Measurements from ENCODE around the gene DOCK6. TPM values are rescaled to one million over a fixed set of nuclear protein-coding genes. Genes with fewer than 3 reads are reported as not detected.

DOCK6 gene
- total RNA-seq, 2 experiments from 2014 or later: 24.1 to 74.6 TPM

DNA sequence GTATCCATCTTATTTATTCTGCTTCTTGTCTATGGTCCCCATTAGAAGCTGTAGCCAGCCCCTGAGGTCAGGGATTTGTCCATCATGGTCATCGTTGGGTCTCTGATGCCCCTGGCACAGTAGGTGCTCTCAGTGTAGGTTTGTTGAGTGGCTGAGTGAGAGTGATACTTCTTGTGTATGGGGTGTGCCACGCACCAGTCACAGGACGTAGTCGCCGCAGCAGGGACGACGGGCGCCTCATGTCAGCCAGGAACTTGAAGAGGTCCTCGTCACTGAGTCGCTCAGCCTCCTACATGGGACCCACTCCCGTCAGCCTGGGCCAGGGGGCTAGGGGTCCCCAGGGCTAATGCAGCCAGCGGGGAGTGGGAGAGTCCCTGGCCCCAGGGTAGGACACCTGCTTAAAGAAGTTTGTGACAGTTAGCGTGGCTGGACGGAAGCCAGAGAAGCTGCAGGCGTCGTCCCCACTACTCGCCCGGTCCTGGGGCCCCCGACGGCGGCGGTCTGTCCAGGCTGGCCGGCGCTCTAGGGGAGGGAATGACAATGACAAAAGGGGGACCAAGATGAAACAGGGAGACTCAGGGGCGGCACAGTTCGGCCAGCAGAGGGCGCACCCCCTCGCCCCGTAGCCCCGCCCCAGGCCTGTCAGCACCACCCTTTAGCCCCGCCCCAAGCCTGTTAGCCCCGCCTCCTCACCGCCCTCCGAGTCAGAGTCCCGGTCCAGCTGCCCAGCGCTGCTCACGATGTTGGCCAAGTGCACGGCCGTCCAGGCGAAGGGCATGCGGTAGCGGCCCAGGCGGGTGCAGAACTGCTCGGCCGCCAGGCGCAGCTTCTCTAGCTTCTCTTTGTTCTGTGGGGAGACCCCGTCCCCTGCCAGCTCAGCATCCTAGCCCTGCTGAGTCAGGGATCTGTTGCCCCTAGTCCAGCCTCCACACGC, 19.2 kb downstream of the DOCK6 start:
- intact Hi-C loops (cut with micrococcal nuclease; ENCODE audit: unreplicated experiment): loop anchor here (2.0 kb wide), 1 partner anchor 22 kb away; no protein-coding TSS in a partner anchor
- H3K9me3 ChIP-seq (ENCODE audit: low read length): no peaks in the 10 kb centered on the region
- DNase-seq (ENCODE audit: low spot score): peak; percentile 81
- no peaks in the 10 kb centered on the region for H3K79me2 ChIP-seq (ENCODE audit: insufficient read depth, low read depth, low read length)
- POLR2A ChIA-PET: interaction anchor here (0.5 kb wide), 1 partner anchor 156 kb away, joined by 5 read pairs; no protein-coding TSS in a partner anchor
- H3K9me2 ChIP-seq (ENCODE audit: insufficient read depth, low read length): no peaks in the 10 kb centered on the region
- CTCF ChIA-PET (ENCODE audit: unreplicated experiment): interaction anchor here (0.7 kb wide), 1 partner anchor 192 kb away, joined by 12 read pairs; no protein-coding TSS in a partner anchor
- H3K4me3 ChIP-seq (ENCODE audit: low read depth, low read length, poor library complexity, severe bottlenecking): no peak overlapping the region
- peaks cover 14% of the 10 kb centered on the region for H3K36me3 ChIP-seq (ENCODE audit: insufficient read depth, low read length)
- no peaks in the 10 kb centered on the region for H3K4me1 ChIP-seq (ENCODE audit: insufficient read depth, low read length, poor library complexity, severe bottlenecking)
- TF ChIP-seq EZH2phosphoT487 (IDR thresholded peaks at IDR 0.05; ENCODE audit: borderline replicate concordance, low read depth, low read length): no peak
- TF ChIP-seq, protein P1, sequence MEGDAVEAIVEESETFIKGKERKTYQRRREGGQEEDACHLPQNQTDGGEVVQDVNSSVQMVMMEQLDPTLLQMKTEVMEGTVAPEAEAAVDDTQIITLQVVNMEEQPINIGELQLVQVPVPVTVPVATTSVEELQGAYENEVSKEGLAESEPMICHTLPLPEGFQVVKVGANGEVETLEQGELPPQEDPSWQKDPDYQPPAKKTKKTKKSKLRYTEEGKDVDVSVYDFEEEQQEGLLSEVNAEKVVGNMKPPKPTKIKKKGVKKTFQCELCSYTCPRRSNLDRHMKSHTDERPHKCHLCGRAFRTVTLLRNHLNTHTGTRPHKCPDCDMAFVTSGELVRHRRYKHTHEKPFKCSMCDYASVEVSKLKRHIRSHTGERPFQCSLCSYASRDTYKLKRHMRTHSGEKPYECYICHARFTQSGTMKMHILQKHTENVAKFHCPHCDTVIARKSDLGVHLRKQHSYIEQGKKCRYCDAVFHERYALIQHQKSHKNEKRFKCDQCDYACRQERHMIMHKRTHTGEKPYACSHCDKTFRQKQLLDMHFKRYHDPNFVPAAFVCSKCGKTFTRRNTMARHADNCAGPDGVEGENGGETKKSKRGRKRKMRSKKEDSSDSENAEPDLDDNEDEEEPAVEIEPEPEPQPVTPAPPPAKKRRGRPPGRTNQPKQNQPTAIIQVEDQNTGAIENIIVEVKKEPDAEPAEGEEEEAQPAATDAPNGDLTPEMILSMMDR (conservative IDR thresholded peaks at IDR 0.05; ENCODE audit: low read length): peak; percentile 89
- no peak overlapping the region for H3K27ac ChIP-seq (ENCODE audit: low read depth, low read length, poor library complexity, severe bottlenecking)
- H2AFZ ChIP-seq (ENCODE audit: low read length): no peak overlapping the region
- peak overlapping the region; percentile 36; the same call in 1 of the 2 replicates for H3K4me2 ChIP-seq (ENCODE audit: low read length)
- BruUV-seq (replicated peaks): no TSS peak
- no peaks in the 10 kb centered on the region for H4K20me1 ChIP-seq (ENCODE audit: insufficient read depth, low read length)

DNA sequence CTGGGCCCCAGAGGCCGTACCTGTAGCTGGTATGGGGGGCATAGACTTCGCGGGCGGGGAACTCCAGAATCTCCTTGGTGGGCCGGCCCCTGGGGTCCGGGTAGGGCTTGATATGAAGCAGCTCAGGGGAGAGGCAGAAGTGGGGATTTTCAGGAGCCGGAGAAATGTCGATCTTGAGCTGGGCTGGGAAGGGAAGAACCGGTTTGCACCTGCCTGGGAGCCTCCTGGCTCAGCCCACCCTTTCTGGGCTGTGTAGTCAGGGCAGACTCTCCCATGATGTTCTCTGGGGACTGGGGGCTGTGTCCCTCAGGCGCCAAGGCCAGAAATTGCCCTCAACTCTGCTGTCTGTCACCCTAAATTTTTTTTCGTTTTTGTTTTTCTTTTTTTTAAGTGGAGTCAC, 20.3 kb downstream of the DOCK6 start:
- Histone ChIP-seq H3K79me2 (ENCODE audit: insufficient read depth, low read depth, low read length) (no peaks in the 10 kb centered on the region), H4K20me1 (ENCODE audit: insufficient read depth, low read length) (no peaks in the 10 kb centered on the region), H3K36me3 (ENCODE audit: insufficient read depth, low read length) (peaks cover 8% of the 10 kb centered on the region; the same call in 1 of the 2 replicates), H3K9me2 (ENCODE audit: insufficient read depth, low read length) (no peaks in the 10 kb centered on the region), H3K4me1 (ENCODE audit: insufficient read depth, low read length, poor library complexity, severe bottlenecking) (no peaks in the 10 kb centered on the region), H3K27ac (ENCODE audit: low read depth, low read length, poor library complexity, severe bottlenecking) (no peak overlapping the region), H2AFZ (ENCODE audit: low read length) (no peak overlapping the region), H3K9me3 (ENCODE audit: low read length) (no peaks in the 10 kb centered on the region), H3K4me2 (ENCODE audit: low read length) (no peak overlapping the region), H3K4me3 (ENCODE audit: low read depth, low read length, poor library complexity, severe bottlenecking) (no peak overlapping the region)
- CTCF ChIA-PET (ENCODE audit: unreplicated experiment): no interaction called here
- TF ChIP-seq, protein P1 (conservative IDR thresholded peaks at IDR 0.05; ENCODE audit: low read length): no peak
- no peak for TF ChIP-seq EZH2phosphoT487 (IDR thresholded peaks at IDR 0.05; ENCODE audit: borderline replicate concordance, low read depth, low read length)
- intact Hi-C loops (cut with micrococcal nuclease; ENCODE audit: unreplicated experiment): loop anchor here (2.0 kb wide), 1 partner anchor 23 kb away; no protein-coding TSS in a partner anchor
- POLR2A ChIA-PET: interaction anchor here (0.6 kb wide), 1 partner anchor 210 kb away, joined by 3 read pairs; no protein-coding TSS in a partner anchor
- BruUV-seq (replicated peaks): no TSS peak
- DNase-seq (ENCODE audit: low spot score): no peak
